ENCODE data around the gene USE1.

The USE1 gene

DNA sequence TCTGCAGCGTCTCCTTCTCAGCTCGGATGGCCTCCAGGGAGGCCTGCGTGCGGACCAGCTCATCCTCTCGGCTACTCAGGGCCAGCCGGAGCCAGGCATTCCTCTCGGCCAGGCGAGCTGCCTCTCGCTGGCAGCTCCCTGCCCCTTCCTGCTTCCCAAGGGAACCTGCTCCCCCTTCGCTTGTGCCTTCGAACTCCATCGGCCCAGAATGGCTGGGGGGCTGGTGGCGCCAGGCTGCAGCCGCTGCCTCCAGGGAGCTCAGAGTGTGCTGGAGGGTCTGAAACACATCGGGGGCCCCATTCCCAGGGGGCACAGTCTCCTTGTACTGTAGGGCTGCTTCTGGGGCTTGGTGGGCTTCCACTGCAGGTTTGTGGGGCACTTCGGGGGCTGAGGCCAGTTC is 47.4 kb downstream of the USE1 start:
- TF ChIP-seq, protein P1, sequence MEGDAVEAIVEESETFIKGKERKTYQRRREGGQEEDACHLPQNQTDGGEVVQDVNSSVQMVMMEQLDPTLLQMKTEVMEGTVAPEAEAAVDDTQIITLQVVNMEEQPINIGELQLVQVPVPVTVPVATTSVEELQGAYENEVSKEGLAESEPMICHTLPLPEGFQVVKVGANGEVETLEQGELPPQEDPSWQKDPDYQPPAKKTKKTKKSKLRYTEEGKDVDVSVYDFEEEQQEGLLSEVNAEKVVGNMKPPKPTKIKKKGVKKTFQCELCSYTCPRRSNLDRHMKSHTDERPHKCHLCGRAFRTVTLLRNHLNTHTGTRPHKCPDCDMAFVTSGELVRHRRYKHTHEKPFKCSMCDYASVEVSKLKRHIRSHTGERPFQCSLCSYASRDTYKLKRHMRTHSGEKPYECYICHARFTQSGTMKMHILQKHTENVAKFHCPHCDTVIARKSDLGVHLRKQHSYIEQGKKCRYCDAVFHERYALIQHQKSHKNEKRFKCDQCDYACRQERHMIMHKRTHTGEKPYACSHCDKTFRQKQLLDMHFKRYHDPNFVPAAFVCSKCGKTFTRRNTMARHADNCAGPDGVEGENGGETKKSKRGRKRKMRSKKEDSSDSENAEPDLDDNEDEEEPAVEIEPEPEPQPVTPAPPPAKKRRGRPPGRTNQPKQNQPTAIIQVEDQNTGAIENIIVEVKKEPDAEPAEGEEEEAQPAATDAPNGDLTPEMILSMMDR (IDR thresholded peaks at IDR 0.05) = no peak
- no peak for DNase-seq (ENCODE audit: low spot score)
- H3K4me3 ChIP-seq = no peak overlapping the region
- no peak overlapping the region for H3K27ac ChIP-seq

GRCh38 chr19:17263712-17264640 is 48.8 kb downstream of the USE1 start:
- Histone ChIP-seq H3K4me3 (peak overlapping the region; percentile 58), H3K27ac (peak overlapping the region in 1 of 2 donors; percentile 51)
- no peak for DNase-seq (ENCODE audit: low spot score)
- TF ChIP-seq, protein P1 (IDR thresholded peaks at IDR 0.05) = no peak

DNA sequence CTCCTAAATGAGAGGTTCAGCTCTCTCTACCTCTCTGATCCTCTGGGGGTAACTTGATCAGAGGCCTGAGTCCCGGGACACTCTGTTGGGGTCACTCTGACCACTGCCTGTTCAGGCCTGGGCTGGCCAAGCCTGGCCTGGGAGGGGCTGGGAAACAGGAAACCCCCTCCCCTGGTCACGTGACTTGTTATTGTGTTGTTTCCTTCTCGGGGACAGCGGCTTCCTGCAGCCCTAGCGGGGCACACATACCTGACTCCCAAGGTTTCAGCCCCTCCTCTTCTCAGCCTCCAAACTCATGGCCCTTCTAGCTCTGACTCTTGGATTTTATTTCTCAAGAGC is 49.5 kb downstream of the USE1 start, which contains the start of gene USHBP1:
Gene USHBP1 (minus strand): TSS at position 105 of the 339 bp plus-strand sequence. CDS start 446 bp downstream, outside the sequence.
- DNase-seq (ENCODE audit: low spot score) = no peak
- peak within 1 kb of the TSS in 1 of 2 donors; percentile 51 for H3K27ac ChIP-seq
- peak within 1 kb of the TSS; percentile 58 for H3K4me3 ChIP-seq
- TF ChIP-seq, protein P1 (IDR thresholded peaks at IDR 0.05) = no peak

- no peak overlapping the region for H3K27ac ChIP-seq
- TF ChIP-seq, protein P1 (IDR thresholded peaks at IDR 0.05) = no peak
- no peak for DNase-seq (ENCODE audit: low spot score)
- no peak overlapping the region for H3K4me3 ChIP-seq
Measured at GRCh38 chr19:17266026-17266425, 50.9 kb downstream of the USE1 start.

DNA sequence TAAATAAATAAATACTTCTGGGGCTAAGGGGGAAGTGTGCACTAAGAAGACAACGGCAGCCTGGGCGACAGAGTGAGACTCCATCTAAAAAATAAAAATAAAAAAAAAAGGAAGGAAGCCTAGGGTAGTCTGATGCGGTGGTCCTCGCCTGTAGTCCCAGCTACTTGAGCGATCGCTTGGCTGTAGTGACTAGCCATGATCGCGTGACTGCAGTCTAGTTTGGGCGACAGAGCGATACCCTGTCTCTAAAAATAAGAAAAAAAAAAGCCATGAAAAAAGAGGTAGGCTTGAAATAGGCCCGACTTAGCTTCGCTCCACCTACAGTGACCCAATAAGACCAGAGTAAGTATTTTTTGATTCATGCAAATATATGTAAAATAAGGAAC is 51.4 kb downstream of the USE1 start:
- DNase-seq (ENCODE audit: low spot score) = no peak
- Histone ChIP-seq H3K27ac (peak overlapping the region in 1 of 2 donors; percentile 25), H3K4me3 (no peak overlapping the region)
- TF ChIP-seq, protein P1 (IDR thresholded peaks at IDR 0.05) = no peak

GRCh38 chr19:17266975-17267788 is 52.0 kb downstream of the USE1 start, which contains the start of gene BABAM1:
Gene BABAM1, plus strand, starts transcription at chr19:17267443. Its CDS starts 1,364 bp downstream, at chr19:17268807.
- peak within 1 kb of the TSS; percentile 50 to 73 for H3K27ac ChIP-seq
- peak; percentile 99 for DNase-seq (ENCODE audit: low spot score)
- peak within 1 kb of the TSS; percentile 76 for H3K4me3 ChIP-seq
- TF ChIP-seq, protein P1 (IDR thresholded peaks at IDR 0.05) = no peak

Data from coronary artery (tissue), 2 donors.